Glutamatergic neuron (in vitro differentiated cells): ENCODE results near the gene MESP2. TPM values are rescaled to one million over a fixed set of nuclear protein-coding genes. Genes with fewer than 3 reads are reported as not detected.

Experiments used
- DNase-seq: peaks from one replicate; pipeline ENCODE4 v3.0.0; 2022
- H3K27ac Mint-ChIP-seq: one replicate; pipeline ENCODE4 v1.8.0; 2020; ENCODE audit warnings: mild to moderate bottlenecking, mixed read lengths, inconsistent platforms; ENCODE audit not compliant: unreplicated experiment
- H3K27me3 Mint-ChIP-seq: one replicate; pipeline ENCODE4 v1.8.0; 2020; ENCODE audit warnings: mild to moderate bottlenecking, moderate library complexity, mixed read lengths, inconsistent platforms; ENCODE audit not compliant: unreplicated experiment
- H3K36me3 Mint-ChIP-seq: one replicate; pipeline ENCODE4 v1.8.0; 2020; ENCODE audit warnings: mild to moderate bottlenecking, mixed read lengths, inconsistent platforms; ENCODE audit not compliant: unreplicated experiment
- H3K4me1 Mint-ChIP-seq: one replicate; pipeline ENCODE4 v1.8.0; 2020; ENCODE audit warnings: mild to moderate bottlenecking, low read depth, mixed read lengths, inconsistent platforms; ENCODE audit not compliant: unreplicated experiment
- H3K4me3 Mint-ChIP-seq: one replicate; pipeline ENCODE4 v1.8.0; 2020; ENCODE audit warnings: mild to moderate bottlenecking, mixed read lengths, inconsistent platforms; ENCODE audit not compliant: unreplicated experiment
- H3K9me3 Mint-ChIP-seq: one replicate; pipeline ENCODE4 v1.8.0; 2020; ENCODE audit warnings: mild to moderate bottlenecking, moderate library complexity, mixed read lengths, inconsistent platforms; ENCODE audit not compliant: unreplicated experiment
- total RNA-seq: library from RNA; stranded (reverse); fragmentation: NEBNext Ultra II Directional; extraction: Animal tissue kit (Norgen Biotek cat#: 25700); gene quantifications from one replicate; pipeline ENCODE4 v1.2.1, GENCODE V29; 2021; ENCODE audit not compliant: unreplicated experiment
- TF ChIP-seq, protein P1 (sequence below): fragments of 200-600 bp; sonication (generic); IDR thresholded peaks from one replicate; pipeline ENCODE4 v1.5.0; 2021; ENCODE audit not compliant: partially characterized antibody, unreplicated experiment

MESP2 gene
- total RNA-seq, 1 donor from 2014 or later: not detected

DNA sequence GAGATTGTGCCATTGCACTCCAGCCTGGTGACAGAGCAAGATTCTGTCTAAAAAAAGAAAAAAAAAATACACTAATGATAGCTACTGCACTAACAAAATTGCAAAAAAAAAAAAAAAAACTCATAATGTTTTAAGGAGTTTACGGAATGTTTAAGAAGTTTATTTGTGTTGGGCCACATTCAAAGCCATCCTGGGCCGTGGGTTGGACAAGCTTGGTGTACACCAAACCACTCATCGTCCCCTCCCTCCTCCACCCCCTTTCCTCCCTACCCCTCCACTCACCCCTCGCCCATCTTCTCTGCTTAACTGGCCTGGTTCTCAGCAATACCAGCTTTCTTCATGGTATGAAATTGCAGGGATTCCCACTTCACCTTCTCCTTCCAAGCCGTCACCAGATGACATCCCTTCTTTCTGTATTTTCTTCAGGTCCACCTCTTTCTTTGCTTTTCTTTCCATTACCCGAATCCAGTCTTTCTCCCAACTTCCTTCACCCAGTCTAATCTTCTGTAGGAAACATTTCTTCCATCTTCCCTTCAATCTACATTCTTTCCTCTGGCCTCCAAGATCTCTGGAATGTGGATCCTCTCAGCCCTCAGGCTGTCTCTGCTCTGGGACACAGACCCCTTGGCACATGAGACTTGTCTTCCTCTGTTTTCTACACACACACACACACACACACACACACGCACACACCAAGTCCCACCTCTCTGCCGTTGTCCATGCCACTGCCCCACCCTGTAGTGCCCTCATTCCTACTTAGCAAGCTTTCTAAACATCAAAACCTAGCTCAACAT, 21.6 kb upstream of the MESP2 start:
- H3K9me3 Mint-ChIP-seq: no peaks in the 10 kb centered on the region
- no peak overlapping the region for H3K27ac Mint-ChIP-seq
- TF ChIP-seq, protein P1, sequence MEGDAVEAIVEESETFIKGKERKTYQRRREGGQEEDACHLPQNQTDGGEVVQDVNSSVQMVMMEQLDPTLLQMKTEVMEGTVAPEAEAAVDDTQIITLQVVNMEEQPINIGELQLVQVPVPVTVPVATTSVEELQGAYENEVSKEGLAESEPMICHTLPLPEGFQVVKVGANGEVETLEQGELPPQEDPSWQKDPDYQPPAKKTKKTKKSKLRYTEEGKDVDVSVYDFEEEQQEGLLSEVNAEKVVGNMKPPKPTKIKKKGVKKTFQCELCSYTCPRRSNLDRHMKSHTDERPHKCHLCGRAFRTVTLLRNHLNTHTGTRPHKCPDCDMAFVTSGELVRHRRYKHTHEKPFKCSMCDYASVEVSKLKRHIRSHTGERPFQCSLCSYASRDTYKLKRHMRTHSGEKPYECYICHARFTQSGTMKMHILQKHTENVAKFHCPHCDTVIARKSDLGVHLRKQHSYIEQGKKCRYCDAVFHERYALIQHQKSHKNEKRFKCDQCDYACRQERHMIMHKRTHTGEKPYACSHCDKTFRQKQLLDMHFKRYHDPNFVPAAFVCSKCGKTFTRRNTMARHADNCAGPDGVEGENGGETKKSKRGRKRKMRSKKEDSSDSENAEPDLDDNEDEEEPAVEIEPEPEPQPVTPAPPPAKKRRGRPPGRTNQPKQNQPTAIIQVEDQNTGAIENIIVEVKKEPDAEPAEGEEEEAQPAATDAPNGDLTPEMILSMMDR: no peak
- H3K27me3 Mint-ChIP-seq: peaks cover 5% of the 10 kb centered on the region
- no peak overlapping the region for H3K4me3 Mint-ChIP-seq
- DNase-seq: no peak
- no peaks in the 10 kb centered on the region for H3K36me3 Mint-ChIP-seq
- no peaks in the 10 kb centered on the region for H3K4me1 Mint-ChIP-seq

GRCh38 chr15:89755701-89756100, 20.4 kb upstream of the MESP2 start:
- TF ChIP-seq, protein P1: no peak
- H3K36me3 Mint-ChIP-seq: no peaks in the 10 kb centered on the region
- no peak overlapping the region for H3K27ac Mint-ChIP-seq
- no peak overlapping the region for H3K4me3 Mint-ChIP-seq
- H3K27me3 Mint-ChIP-seq: peaks cover 6% of the 10 kb centered on the region
- H3K9me3 Mint-ChIP-seq: peaks cover 2% of the 10 kb centered on the region
- no peaks in the 10 kb centered on the region for H3K4me1 Mint-ChIP-seq
- DNase-seq: no peak

DNA sequence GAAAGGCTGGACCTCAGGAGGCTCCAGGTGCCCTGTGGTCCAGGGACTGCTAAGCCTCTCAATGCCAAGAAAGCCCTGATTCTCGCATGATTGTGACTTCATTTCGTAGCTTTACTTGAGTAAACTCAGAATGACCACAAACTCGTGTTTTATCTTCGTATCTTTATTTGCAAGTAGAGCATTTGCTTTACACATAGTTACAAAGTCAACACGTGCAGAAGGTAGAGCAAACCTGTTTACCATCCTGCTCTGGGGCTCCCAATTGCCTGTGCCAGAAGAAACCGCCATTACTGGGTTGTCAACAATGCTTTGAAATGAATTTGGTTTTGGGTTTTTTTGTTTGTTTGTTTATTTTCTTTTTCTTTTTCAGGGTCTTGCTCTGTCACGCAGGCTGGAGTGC, 19.2 kb upstream of the MESP2 start:
- no peak for DNase-seq
- Mint-ChIP-seq H3K36me3 (no peaks in the 10 kb centered on the region), H3K4me1 (no peaks in the 10 kb centered on the region), H3K27ac (no peak overlapping the region), H3K4me3 (no peak overlapping the region), H3K27me3 (peaks cover 8% of the 10 kb centered on the region), H3K9me3 (peaks cover 2% of the 10 kb centered on the region)
- TF ChIP-seq, protein P1: no peak

DNA sequence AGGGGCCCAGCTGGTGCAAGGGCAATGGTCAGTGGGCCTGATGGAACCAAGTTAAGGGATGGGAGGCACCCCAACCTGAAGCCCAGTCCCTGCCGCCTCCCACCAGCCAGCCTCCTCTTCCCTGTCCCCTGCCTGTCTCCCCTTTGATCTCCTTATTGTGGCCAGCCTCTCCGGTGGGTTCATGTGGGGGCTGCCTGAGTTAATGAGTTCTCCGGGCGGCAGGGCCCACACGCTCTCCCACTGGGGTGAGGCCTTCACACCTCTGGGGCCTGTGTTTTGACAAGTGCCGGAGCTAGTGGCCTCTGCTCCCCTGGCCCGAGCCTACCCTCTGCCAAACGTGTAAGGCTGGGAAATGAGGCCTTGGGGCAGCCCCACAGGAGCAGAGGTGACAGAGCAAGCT, 17.8 kb upstream of the MESP2 start:
- H3K4me3 Mint-ChIP-seq: no peak overlapping the region
- no peaks in the 10 kb centered on the region for H3K4me1 Mint-ChIP-seq
- H3K36me3 Mint-ChIP-seq: no peaks in the 10 kb centered on the region
- peaks cover 8% of the 10 kb centered on the region for H3K27me3 Mint-ChIP-seq
- TF ChIP-seq, protein P1: no peak
- no peak overlapping the region for H3K27ac Mint-ChIP-seq
- DNase-seq: no peak
- H3K9me3 Mint-ChIP-seq: peaks cover 2% of the 10 kb centered on the region

DNA sequence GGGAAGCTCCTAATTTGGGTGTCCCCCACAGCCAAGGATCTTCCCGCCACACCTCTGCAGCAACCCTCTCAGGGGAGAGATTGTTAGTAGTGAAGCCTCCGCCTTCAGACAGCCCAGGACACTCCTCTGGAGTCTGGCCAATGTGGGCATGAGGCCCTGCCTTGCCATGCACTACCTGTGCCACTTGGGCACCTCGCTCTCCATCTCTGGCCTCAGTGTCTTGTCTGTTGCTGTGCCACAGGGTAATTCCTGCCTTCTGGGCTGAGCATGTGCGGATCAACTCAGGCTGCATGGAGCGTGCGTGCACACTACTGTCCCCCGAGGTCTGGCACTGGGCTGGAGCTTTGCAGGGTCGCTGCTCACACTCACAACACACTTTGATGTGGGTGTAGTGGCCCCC, 17.2 kb upstream of the MESP2 start:
- no peak for DNase-seq
- TF ChIP-seq, protein P1: no peak
- Mint-ChIP-seq H3K27me3 (peaks cover 8% of the 10 kb centered on the region), H3K27ac (no peak overlapping the region), H3K4me1 (no peaks in the 10 kb centered on the region), H3K9me3 (peaks cover 2% of the 10 kb centered on the region), H3K36me3 (no peaks in the 10 kb centered on the region), H3K4me3 (no peak overlapping the region)
